SU-DHL-6 (cell line): ENCODE data around the gene BMPR1B.

Experiments
- CTCF ChIP-seq: fragments of 200-600 bp; sonication (generic); IDR thresholded peaks from one replicate; pipeline ENCODE4 v1.5.1; 2017; ENCODE audit warnings: antibody characterized with exemption, mild to moderate bottlenecking, low read length, moderate library complexity; ENCODE audit not compliant: insufficient read depth, poor library complexity, severe bottlenecking
- EZH2phosphoT487 ChIP-seq: fragments of 200-600 bp; sonication (generic), shearing (Covaris generic); conservative IDR thresholded peaks from 2 replicates; pipeline ENCODE4 v1.6.1; 2018; ENCODE audit warnings: mild to moderate bottlenecking, antibody characterized with exemption, low read length, moderate library complexity, mixed read lengths

- TF ChIP-seq CTCF = no peak
- no peak for TF ChIP-seq EZH2phosphoT487
Measured at GRCh38 chr4:95107635-95108034, 349.9 kb downstream of the BMPR1B start.
